A673 (cell line): ENCODE data around the gene NHS. TPM values are rescaled to one million over a fixed set of nuclear protein-coding genes. Genes with fewer than 3 reads are reported as not detected.

Experiments used
- BruUV-seq: library from RNA; stranded (reverse); fragments of 400-500 nt; replicated peaks from 2 replicates; lab custom pipeline; 2021; lab: Mats Ljungman, UMichigan
- CTCF ChIA-PET: fragments of 300-600 bp; sonication (Branson Sonifier 250); formaldehyde crosslinking; loops from one replicate; lab custom pipeline; 2022; ENCODE audit warnings: antibody characterized with exemption; lab: Charles Lee
- POLR2A ChIA-PET: fragments of 300-600 bp; sonication (Branson Sonifier 250); formaldehyde crosslinking; loops from one replicate; lab custom pipeline; 2022; ENCODE audit warnings: antibody characterized with exemption; ENCODE audit not compliant: low non-redundant PET; lab: Charles Lee
- DNase-seq: peaks from one replicate; pipeline ENCODE4 v3.0.0-alpha.2; 2015; ENCODE audit warnings: low spot score
- H3K27ac ChIP-seq: fragments of 200-600 bp; sonication (generic); 2 replicates; pipeline ENCODE4 v1.5.1; 2016; ENCODE audit warnings: mixed run types, low read depth, mild to moderate bottlenecking, mixed read lengths, antibody characterized with exemption, low read length; ENCODE audit not compliant: poor library complexity, severe bottlenecking
- H3K27me3 ChIP-seq: fragments of 200-600 bp; sonication (generic); replicated peaks from 2 replicates; pipeline ENCODE4 v1.6.1; 2017; ENCODE audit warnings: mixed run types, low read depth, mild to moderate bottlenecking, mixed read lengths, antibody characterized with exemption, low read length; ENCODE audit not compliant: insufficient read depth, poor library complexity
- H3K36me3 ChIP-seq: fragments of 200-600 bp; sonication (generic); 2 replicates; pipeline ENCODE4 v1.6.1; 2016; ENCODE audit warnings: mixed run types, mild to moderate bottlenecking, mixed read lengths, antibody characterized with exemption, low read length; ENCODE audit not compliant: insufficient read depth, poor library complexity, severe bottlenecking
- H3K4me1 ChIP-seq: fragments of 200-600 bp; sonication (generic); 2 replicates; pipeline ENCODE4 v1.6.1; 2017; ENCODE audit warnings: mixed run types, mild to moderate bottlenecking, mixed read lengths, antibody characterized with exemption, low read length; ENCODE audit not compliant: insufficient read depth, poor library complexity, severe bottlenecking
- H3K4me3 ChIP-seq: fragments of 200-600 bp; sonication (generic); 2 replicates; pipeline ENCODE4 v1.5.1; 2016; ENCODE audit warnings: low read depth, mixed run types, mild to moderate bottlenecking, mixed read lengths, low read length; ENCODE audit not compliant: poor library complexity, severe bottlenecking
- H3K9me3 ChIP-seq: fragments of 200-600 bp; sonication (generic); 2 replicates; pipeline ENCODE4 v1.6.1; 2016; ENCODE audit warnings: mixed run types, low read depth, mild to moderate bottlenecking, mixed read lengths, antibody characterized with exemption, low read length; ENCODE audit not compliant: poor library complexity, severe bottlenecking
- EZH2 ChIP-seq: fragments of 200-600 bp; sonication (generic); IDR thresholded peaks from 2 replicates; pipeline ENCODE4 v1.6.1; 2017; ENCODE audit warnings: borderline replicate concordance, low read depth, mild to moderate bottlenecking, mixed read lengths, antibody characterized with exemption, low read length; ENCODE audit not compliant: poor library complexity, severe bottlenecking
- intact Hi-C: fragments of 100-400 bp; cut with micrococcal nuclease; formaldehyde crosslinking; loops from one replicate; pipeline ENCODE4 v1.10.0; 2022; ENCODE audit not compliant: unreplicated experiment
- total RNA-seq: library from RNA; stranded (reverse); gene quantifications from 2 replicates; pipeline ENCODE4 v1.2.3, GENCODE V29; 2021
- TF ChIP-seq, protein P1 (sequence below): fragments of 300-800, 200-600 bp; sonication (generic); conservative IDR thresholded peaks from 2 replicates; pipeline ENCODE4 v1.5.1; 2017; ENCODE audit warnings: low read depth, mild to moderate bottlenecking, antibody characterized with exemption, low read length, moderate library complexity, mixed read lengths

NHS gene
- total RNA-seq, 1 experiment from 2014 or later, result 0.37 TPM

DNA sequence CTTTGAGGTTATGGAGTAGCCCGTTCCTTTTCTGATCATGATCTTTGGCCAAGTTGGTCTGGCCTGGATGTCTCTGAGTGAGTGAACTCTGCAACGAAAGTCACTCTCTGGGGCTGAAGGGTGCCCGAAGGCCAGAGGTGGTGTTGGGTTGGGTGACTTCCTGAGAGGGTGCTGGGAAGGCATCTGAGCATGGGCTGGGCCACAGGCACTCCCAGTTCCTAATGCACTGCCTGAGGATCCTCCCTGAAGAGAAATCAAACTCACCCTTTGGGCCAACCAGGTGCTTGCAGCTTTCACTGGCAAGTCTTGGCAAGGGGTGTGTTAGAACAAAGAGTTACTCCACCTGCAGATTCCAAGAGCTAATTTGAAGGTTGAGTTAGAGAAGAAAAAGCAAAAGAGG lies 295.9 kb downstream of the NHS start:
- H3K4me1 ChIP-seq, result no peaks in the 10 kb centered on the region
- no peak overlapping the region for H3K27ac ChIP-seq
- TF ChIP-seq EZH2, result no peak
- TF ChIP-seq, protein P1, sequence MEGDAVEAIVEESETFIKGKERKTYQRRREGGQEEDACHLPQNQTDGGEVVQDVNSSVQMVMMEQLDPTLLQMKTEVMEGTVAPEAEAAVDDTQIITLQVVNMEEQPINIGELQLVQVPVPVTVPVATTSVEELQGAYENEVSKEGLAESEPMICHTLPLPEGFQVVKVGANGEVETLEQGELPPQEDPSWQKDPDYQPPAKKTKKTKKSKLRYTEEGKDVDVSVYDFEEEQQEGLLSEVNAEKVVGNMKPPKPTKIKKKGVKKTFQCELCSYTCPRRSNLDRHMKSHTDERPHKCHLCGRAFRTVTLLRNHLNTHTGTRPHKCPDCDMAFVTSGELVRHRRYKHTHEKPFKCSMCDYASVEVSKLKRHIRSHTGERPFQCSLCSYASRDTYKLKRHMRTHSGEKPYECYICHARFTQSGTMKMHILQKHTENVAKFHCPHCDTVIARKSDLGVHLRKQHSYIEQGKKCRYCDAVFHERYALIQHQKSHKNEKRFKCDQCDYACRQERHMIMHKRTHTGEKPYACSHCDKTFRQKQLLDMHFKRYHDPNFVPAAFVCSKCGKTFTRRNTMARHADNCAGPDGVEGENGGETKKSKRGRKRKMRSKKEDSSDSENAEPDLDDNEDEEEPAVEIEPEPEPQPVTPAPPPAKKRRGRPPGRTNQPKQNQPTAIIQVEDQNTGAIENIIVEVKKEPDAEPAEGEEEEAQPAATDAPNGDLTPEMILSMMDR, result no peak
- no peak overlapping the region for H3K4me3 ChIP-seq
- H3K27me3 ChIP-seq, result no peaks in the 10 kb centered on the region
- intact Hi-C loops, result no loop called here
- no peaks in the 10 kb centered on the region for H3K36me3 ChIP-seq
- ChIA-PET CTCF (no interaction called here), POLR2A (no interaction called here)
- no peak for DNase-seq
- BruUV-seq, result no TSS peak
- no peaks in the 10 kb centered on the region for H3K9me3 ChIP-seq

GRCh38 chrX:17674601-17675000 lies 299.6 kb downstream of the NHS start:
- ChIA-PET POLR2A (no interaction called here), CTCF (no interaction called here)
- Histone ChIP-seq H3K9me3 (no peaks in the 10 kb centered on the region), H3K27ac (no peak overlapping the region), H3K4me1 (no peaks in the 10 kb centered on the region), H3K36me3 (no peaks in the 10 kb centered on the region), H3K27me3 (no peaks in the 10 kb centered on the region), H3K4me3 (no peak overlapping the region)
- TF ChIP-seq, protein P1, result no peak
- no peak for TF ChIP-seq EZH2
- intact Hi-C loops, result no loop called here
- no TSS peak for BruUV-seq
- DNase-seq, result no peak

DNA sequence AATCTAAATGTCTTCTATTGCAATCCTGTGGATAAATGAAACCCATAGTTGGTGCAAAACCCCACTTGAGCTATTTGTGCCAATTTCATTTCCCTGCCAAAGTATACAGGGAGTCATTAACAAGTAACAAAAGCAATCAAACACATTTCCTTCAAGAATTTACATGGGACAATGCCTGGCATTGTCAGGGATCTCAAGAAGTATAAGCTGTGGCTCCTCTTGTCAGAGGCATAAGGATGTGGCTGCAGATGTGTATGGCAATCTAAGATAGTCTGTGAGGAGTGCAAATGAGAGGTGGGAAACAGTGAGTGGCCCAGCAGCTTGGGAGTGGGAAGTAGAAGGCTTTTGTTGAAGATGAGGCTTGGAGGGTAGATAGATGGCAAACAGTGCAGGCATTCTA lies 304.3 kb downstream of the NHS start:
- no peak overlapping the region for H3K27ac ChIP-seq
- intact Hi-C loops, result no loop called here
- BruUV-seq, result no TSS peak
- POLR2A ChIA-PET, result no interaction called here
- no peaks in the 10 kb centered on the region for H3K9me3 ChIP-seq
- H3K4me1 ChIP-seq, result no peaks in the 10 kb centered on the region
- no peaks in the 10 kb centered on the region for H3K27me3 ChIP-seq
- CTCF ChIA-PET, result no interaction called here
- DNase-seq, result no peak
- no peak overlapping the region for H3K4me3 ChIP-seq
- TF ChIP-seq, protein P1, result no peak
- TF ChIP-seq EZH2, result no peak
- no peaks in the 10 kb centered on the region for H3K36me3 ChIP-seq
